ENCODE measurements around the gene MACF1.

The MACF1 gene

GRCh38 chr1:39214998-39215873 is 10.7 kb downstream of the MACF1 start:
- peak; percentile 24 for DNase-seq

GRCh38 chr1:39216771-39217170 is 12.3 kb downstream of the MACF1 start:
- DNase-seq = no peak

- no peak for DNase-seq
Measured at GRCh38 chr1:39220891-39221870, 16.7 kb downstream of the MACF1 start.

- no peak for DNase-seq
Measured at GRCh38 chr1:39224295-39224829, 19.9 kb downstream of the MACF1 start.

- no peak for DNase-seq
Measured at GRCh38 chr1:39226836-39227235, 22.3 kb downstream of the MACF1 start.

GRCh38 chr1:39228252-39228651 is 23.8 kb downstream of the MACF1 start:
- DNase-seq = no peak

GRCh38 chr1:39229504-39229903 is 25.0 kb downstream of the MACF1 start:
- no peak for DNase-seq

GRCh38 chr1:39230261-39231190 is 26.0 kb downstream of the MACF1 start:
- no peak for DNase-seq

GRCh38 chr1:39236971-39237370 is 32.5 kb downstream of the MACF1 start:
- no peak for DNase-seq

- DNase-seq = no peak
Measured at GRCh38 chr1:39238476-39238875, 34.0 kb downstream of the MACF1 start.

- DNase-seq = no peak
Measured at GRCh38 chr1:39239968-39240367, 35.5 kb downstream of the MACF1 start.

GRCh38 chr1:39243302-39243701 is 38.8 kb downstream of the MACF1 start:
- no peak for DNase-seq

GRCh38 chr1:39250460-39251240 is 46.2 kb downstream of the MACF1 start:
- no peak for DNase-seq

- DNase-seq = no peak
Measured at GRCh38 chr1:39255222-39255621, 50.7 kb downstream of the MACF1 start.

- peak; percentile 61 for DNase-seq
Measured at GRCh38 chr1:39258146-39258924, 53.8 kb downstream of the MACF1 start.

GRCh38 chr1:39258925-39259244 is 54.4 kb downstream of the MACF1 start:
- no peak for DNase-seq

GRCh38 chr1:39261712-39262221 is 57.3 kb downstream of the MACF1 start:
- no peak for DNase-seq

- DNase-seq = no peak
Measured at GRCh38 chr1:39262802-39263201, 58.3 kb downstream of the MACF1 start.

GRCh38 chr1:39266269-39266668 is 61.8 kb downstream of the MACF1 start:
- DNase-seq = no peak

- no peak for DNase-seq
Measured at GRCh38 chr1:39266792-39267191, 62.3 kb downstream of the MACF1 start.
